Adrenal gland (tissue), 5 donors: ENCODE results near the gene OR13C9.

ENCODE experiments used
- CTCF ChIP-seq, 6 experiments: fragments of 450-650 bp in 4 of 6; fragments of 200-600 bp in 2 of 6; sonication (generic) in 1 of 6; IDR thresholded peaks; 1 replicate in 5 of 6; 2 replicates in 1 of 6; pipeline versions ENCODE4 v1.5.1 to v1.8.0; 2016 to 2021; ENCODE audit warnings: antibody characterized with exemption in 6 of 6, mild to moderate bottlenecking in 2 of 6, moderate library complexity in 1 of 6
- POLR2A ChIP-seq, 2 donors: fragments of 450-650 bp; IDR thresholded peaks; one replicate each; pipeline ENCODE4 v1.6.1; 2017; ENCODE audit warnings: antibody characterized with exemption in 2 of 2, mild to moderate bottlenecking in 2 of 2, moderate library complexity in 1 of 2
- donor health status: DM: no; HTN: no; CAD: no.

- TF ChIP-seq POLR2A (IDR thresholded peaks at IDR 0.05) (no peak), CTCF (IDR thresholded peaks at IDR 0.05) (no peak)
These were observed 49.1 kb downstream of the OR13C9 start, which contains the start of gene OR13C8 for GRCh38 chr9:104568868-104569267.
